ENCODE data around the gene KCNJ1. TPM values are rescaled to one million over a fixed set of nuclear protein-coding genes. Genes with fewer than 3 reads are reported as not detected.

The KCNJ1 gene
- total and polyA plus RNA-seq, 2 of the 8 experiments (the other 6 are each of a cell fraction or from before 2014, with no cell fraction given), result 0.17 to 0.23 TPM

- H2BK20ac ChIP-seq (ENCODE audit: low read length), result peak overlapping the region; percentile 80
- WGBS, 2 experiments (ENCODE audit: extremely low coverage in 1 of 2, insufficient coverage in 1 of 2, insufficient read length in 1 of 2, insufficient replicate concordance in 2 of 2, low coverage in 1 of 2, low lambda C conversion rate in 2 of 2, missing lambda C conversion rate in 1 of 2), result 4% methylated on average over 6 of the region's 6 CpGs; no CpG with 5 or more reads in 1 of the 2 experiments
- peak overlapping the region; percentile 65 to 80 for H3K4me2 ChIP-seq (ENCODE audit: insufficient read depth in 1 of 2, low read depth in 2 of 2, low read length in 2 of 2)
Measured at GRCh38 chr11:128871168-128871610, 4.1 kb upstream of the KCNJ1 start.

More at GRCh38 chr11:128871168-128871610, 4.1 kb upstream of the KCNJ1 start:
- no peak overlapping the region for H3K9ac ChIP-seq (replicated peaks in 1 of 4; ENCODE audit: extremely low read depth in 1 of 4, low read depth in 3 of 4, low read length in 3 of 4)
- H3K23me2 ChIP-seq (ENCODE audit: low read depth, low read length), result no peaks in the 10 kb centered on the region
- no peak overlapping the region for H3K56ac ChIP-seq (replicated peaks; ENCODE audit: insufficient read length, low read depth, low read length)
- no peak overlapping the region for H2BK15ac ChIP-seq (ENCODE audit: low read length)
- TF ChIP-seq KDM1A (IDR thresholded peaks at IDR 0.05; ENCODE audit: borderline replicate concordance, low read length) (peak; percentile 44; the same call in 1 of the 2 replicates), TBP (IDR thresholded peaks at IDR 0.05; ENCODE audit: low read depth, low read length) (no peak), TEAD4 (IDR thresholded peaks at IDR 0.05; ENCODE audit: low read depth, low read length) (peak; percentile 63), CEBPB (IDR thresholded peaks at IDR 0.05; ENCODE audit: low read depth, low read length) (0 out of 2 replicates have a peak, but pooled peaks have one; percentile 15), SP1 (IDR thresholded peaks at IDR 0.05; ENCODE audit: low read depth, low read length) (peak; percentile 70), SIRT6 (IDR thresholded peaks at IDR 0.05; ENCODE audit: low read length) (no peak), EP300 (IDR thresholded peaks at IDR 0.05; ENCODE audit: borderline replicate concordance in 1 of 2, low read depth in 2 of 2, low read length in 2 of 2) (peak in 1 of 2 experiments; percentile 17; a peak in 1 of 3 replicates), HDAC2 (IDR thresholded peaks at IDR 0.05; ENCODE audit: borderline replicate concordance in 1 of 2, low read depth in 2 of 2, low read length in 2 of 2) (0 out of 4 replicates have a peak, but pooled peaks have one; percentile 36 to 66)
- H3K9me3 ChIP-seq (ENCODE audit: insufficient read depth in 2 of 2, low read depth in 1 of 2, low read length in 1 of 2), result no peaks in the 10 kb centered on the region
- H3K79me2 ChIP-seq (ENCODE audit: control insufficient read depth in 1 of 2, insufficient read depth in 2 of 2, low read length in 2 of 2), result no peaks in the 10 kb centered on the region
- H3K27ac ChIP-seq (ENCODE audit: low read depth, low read length), result no peak overlapping the region
- peak overlapping the region; percentile 50; the same call in 1 of the 2 replicates for H2BK5ac ChIP-seq (ENCODE audit: low read depth, low read length)
- peaks cover 0 to 11% (median 9%) of the 10 kb centered on the region in 4 experiments; a peak in 5 of 7 replicates for H3K27me3 ChIP-seq (replicated peaks in 1 of 4; ENCODE audit: control insufficient read depth in 3 of 4, extremely low read depth in 1 of 4, insufficient read depth in 3 of 4, low read length in 3 of 4)
- CTCF ChIA-PET (ENCODE audit: partially characterized antibody), result interaction anchor here (1.2 to 4.9 kb wide), 2 partner anchors 14 to 32 kb away, joined by 5 to 35 read pairs; no protein-coding TSS in a partner anchor
- no peak overlapping the region for H2AK5ac ChIP-seq (ENCODE audit: low read depth, low read length)
- no peak overlapping the region for H3K14ac ChIP-seq (ENCODE audit: insufficient read length)
- H3K4me1 ChIP-seq (replicated peaks in 1 of 4; ENCODE audit: control insufficient read depth in 3 of 4, insufficient read depth in 4 of 4, low read length in 3 of 4), result peaks cover 17 to 35% (median 23%) of the 10 kb centered on the region in 4 experiments
- FAIRE-seq, result peak; percentile 93
- H3K4ac ChIP-seq (replicated peaks; ENCODE audit: insufficient read length, low read depth, low read length), result no peak overlapping the region
- POLR2A ChIA-PET (ENCODE audit: partially characterized antibody), result no interaction called here
- H3K4me3 ChIP-seq (ENCODE audit: extremely low read depth in 1 of 4, insufficient read depth in 2 of 4, low read depth in 3 of 4, low read length in 4 of 4), result peak overlapping the region in 3 of 4 experiments; percentile 21 to 35 (median 21); a peak in 4 of 8 replicates
- peak overlapping the region; percentile 93; the same call in 1 of the 2 replicates for H2BK12ac ChIP-seq (ENCODE audit: low read depth, low read length)
- no peak overlapping the region for H3K23ac ChIP-seq (ENCODE audit: insufficient read length)
- H2BK120ac ChIP-seq (replicated peaks; ENCODE audit: low read depth, low read length), result no peak overlapping the region
- no peak overlapping the region for H4K5ac ChIP-seq (ENCODE audit: insufficient read length, low read depth, low read length)
- no peaks in the 10 kb centered on the region for H3K79me1 ChIP-seq (ENCODE audit: low read depth, low read length)
- peak overlapping the region; percentile 34; the same call in 1 of the 2 replicates for H3K18ac ChIP-seq (ENCODE audit: extremely low read depth, low read length)
- H4K91ac ChIP-seq (replicated peaks; ENCODE audit: insufficient read length, low read length), result no peak overlapping the region
- H4K20me1 ChIP-seq (replicated peaks in 1 of 2; ENCODE audit: control insufficient read depth in 1 of 2, insufficient read depth in 2 of 2, low read length in 2 of 2), result no peaks in the 10 kb centered on the region
- peak; percentile 50 to 63 for DNase-seq (ENCODE audit: low read depth in 1 of 2, low spot score in 2 of 2)
- no peak overlapping the region for H2AFZ ChIP-seq (ENCODE audit: low read length)
- H4K8ac ChIP-seq (ENCODE audit: extremely low read depth, insufficient read depth, low read length), result no peak overlapping the region
- H3K36me3 ChIP-seq (ENCODE audit: control insufficient read depth in 2 of 4, insufficient read depth in 4 of 4, low read length in 3 of 4), result no peaks in the 10 kb centered on the region

Measured in H1 (cell line).